Gastroesophageal sphincter (tissue), 4 donors: ENCODE results near the gene WDR4. TPM values are rescaled to one million over a fixed set of nuclear protein-coding genes. Genes with fewer than 3 reads are reported as not detected.

Experiments
- ATAC-seq: fragments of 150-250 bp; one replicate; pipeline ENCODE4 v1.9.1; 2016; ENCODE audit warnings: mild to moderate bottlenecking, moderate library complexity
- H3K27ac ChIP-seq, 4 donors: fragments of 200-600 bp; sonication (generic) in 3 of 4; 1 replicate in 3 of 4; 2 replicates in 1 of 4; pipeline ENCODE4 v1.5.1; 2016 to 2019
- H3K27me3 ChIP-seq: fragments of 200-600 bp; sonication (generic); one replicate; pipeline ENCODE4 v1.5.1; 2019
- H3K36me3 ChIP-seq, 2 donors: fragments of 200-600 bp; sonication (generic); one replicate each; pipeline ENCODE4 v1.5.1; 2019; ENCODE audit warnings: control low read depth in 1 of 2
- H3K4me1 ChIP-seq, 3 donors: fragments of 200-600 bp; sonication (generic); 1 replicate in 2 of 3; 2 replicates in 1 of 3; pipeline ENCODE4 v1.5.1; 2016 to 2019; ENCODE audit warnings: control low read depth in 2 of 3
- H3K4me3 ChIP-seq, 2 donors: fragments of 200-600 bp; sonication (generic); one replicate each; pipeline ENCODE4 v1.5.1; 2019; ENCODE audit warnings: mild to moderate bottlenecking in 1 of 2, moderate library complexity in 1 of 2
- H3K9me3 ChIP-seq, 3 donors: fragments of 200-600 bp; sonication (generic); one replicate each; pipeline ENCODE4 v1.5.1; 2017 to 2019; ENCODE audit warnings: control low read depth in 2 of 3
- EP300 ChIP-seq: sonication (generic); formaldehyde crosslinking; IDR thresholded peaks from one replicate; pipeline ENCODE4 v1.6.1; 2017; ENCODE audit warnings: antibody characterized with exemption, mild to moderate bottlenecking
- POLR2A ChIP-seq, 2 donors: fragments of 450-650 bp; IDR thresholded peaks; one replicate each; pipeline ENCODE4 v1.6.1; 2017; ENCODE audit warnings: antibody characterized with exemption in 2 of 2, mild to moderate bottlenecking in 2 of 2, moderate library complexity in 1 of 2
- POLR2AphosphoS5 ChIP-seq: sonication (generic); formaldehyde crosslinking; IDR thresholded peaks from one replicate; pipeline ENCODE4 v1.6.1; 2017; ENCODE audit warnings: antibody characterized with exemption
- WGBS, 2 donors: methylation state at CpG; one replicate each; pipeline ENCODE4 v1.1.5; 2018; ENCODE audit warnings: low coverage in 1 of 2; 5-methylcytosine and 5-hydroxymethylcytosine counted together
- total RNA-seq, 4 donors: library from RNA; depleted of rRNA; stranded (reverse); fragments of >200 nt; gene quantifications; one replicate each; pipeline ENCODE4 v1.1.0, GENCODE V29; 2016
- TF ChIP-seq, protein P1 (sequence below), 4 experiments: fragments of 200-600 bp in 2 of 4; fragments of 450-650 bp in 2 of 4; sonication (generic) in 1 of 4; IDR thresholded peaks; one replicate each; pipeline ENCODE4 v1.5.1; 2017 to 2019; ENCODE audit warnings: antibody characterized with exemption in 4 of 4, mild to moderate bottlenecking in 2 of 4, moderate library complexity in 2 of 4

The WDR4 gene
- total RNA-seq, 4 donors from 2014 or later, result 3.9 to 10.0 (median 7.5) TPM

DNA sequence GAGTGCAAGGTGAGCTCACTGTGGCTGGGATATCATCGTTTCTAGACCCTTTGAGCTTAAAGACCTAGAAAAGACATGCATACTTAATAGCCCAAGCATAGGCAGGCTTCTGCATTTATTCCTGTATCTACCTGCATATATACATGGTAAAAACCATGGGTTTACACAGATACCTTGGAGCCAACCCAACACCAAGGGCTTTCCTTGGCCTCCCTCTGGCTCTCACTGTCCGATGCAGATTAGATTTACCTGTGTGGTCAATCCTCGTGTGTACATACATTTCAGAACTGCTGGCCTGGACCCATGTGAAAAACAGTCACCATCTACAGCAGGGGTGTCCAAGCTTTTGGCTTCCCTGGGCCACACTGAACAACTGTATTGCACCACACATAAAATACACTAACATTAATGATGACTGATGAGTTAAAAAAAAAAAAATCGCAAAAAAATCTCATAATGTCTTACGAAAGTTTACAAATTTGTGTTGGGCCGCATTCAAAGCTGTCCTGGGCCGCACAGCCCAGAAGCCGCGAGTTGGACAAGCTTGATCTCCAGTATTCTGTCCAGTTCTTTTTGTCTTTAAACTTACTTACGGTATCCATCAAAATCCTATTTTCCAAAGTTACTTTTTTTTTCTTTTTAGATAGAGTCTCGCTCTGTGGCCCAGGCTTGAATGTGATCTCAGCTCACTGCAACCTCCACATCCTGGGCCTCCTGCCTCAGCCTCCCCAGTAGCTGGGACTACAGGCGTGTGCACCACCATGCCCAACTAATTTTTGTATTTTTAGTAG, 43.5 kb downstream of the WDR4 start:
- TF ChIP-seq POLR2A (IDR thresholded peaks at IDR 0.05) (no peak), EP300 (no peak), POLR2AphosphoS5 (no peak)
- TF ChIP-seq, protein P1, sequence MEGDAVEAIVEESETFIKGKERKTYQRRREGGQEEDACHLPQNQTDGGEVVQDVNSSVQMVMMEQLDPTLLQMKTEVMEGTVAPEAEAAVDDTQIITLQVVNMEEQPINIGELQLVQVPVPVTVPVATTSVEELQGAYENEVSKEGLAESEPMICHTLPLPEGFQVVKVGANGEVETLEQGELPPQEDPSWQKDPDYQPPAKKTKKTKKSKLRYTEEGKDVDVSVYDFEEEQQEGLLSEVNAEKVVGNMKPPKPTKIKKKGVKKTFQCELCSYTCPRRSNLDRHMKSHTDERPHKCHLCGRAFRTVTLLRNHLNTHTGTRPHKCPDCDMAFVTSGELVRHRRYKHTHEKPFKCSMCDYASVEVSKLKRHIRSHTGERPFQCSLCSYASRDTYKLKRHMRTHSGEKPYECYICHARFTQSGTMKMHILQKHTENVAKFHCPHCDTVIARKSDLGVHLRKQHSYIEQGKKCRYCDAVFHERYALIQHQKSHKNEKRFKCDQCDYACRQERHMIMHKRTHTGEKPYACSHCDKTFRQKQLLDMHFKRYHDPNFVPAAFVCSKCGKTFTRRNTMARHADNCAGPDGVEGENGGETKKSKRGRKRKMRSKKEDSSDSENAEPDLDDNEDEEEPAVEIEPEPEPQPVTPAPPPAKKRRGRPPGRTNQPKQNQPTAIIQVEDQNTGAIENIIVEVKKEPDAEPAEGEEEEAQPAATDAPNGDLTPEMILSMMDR (IDR thresholded peaks at IDR 0.05), result no peak
- peaks cover 26% of the 10 kb centered on the region for H3K27me3 ChIP-seq
- ATAC-seq, result no peak

DNA sequence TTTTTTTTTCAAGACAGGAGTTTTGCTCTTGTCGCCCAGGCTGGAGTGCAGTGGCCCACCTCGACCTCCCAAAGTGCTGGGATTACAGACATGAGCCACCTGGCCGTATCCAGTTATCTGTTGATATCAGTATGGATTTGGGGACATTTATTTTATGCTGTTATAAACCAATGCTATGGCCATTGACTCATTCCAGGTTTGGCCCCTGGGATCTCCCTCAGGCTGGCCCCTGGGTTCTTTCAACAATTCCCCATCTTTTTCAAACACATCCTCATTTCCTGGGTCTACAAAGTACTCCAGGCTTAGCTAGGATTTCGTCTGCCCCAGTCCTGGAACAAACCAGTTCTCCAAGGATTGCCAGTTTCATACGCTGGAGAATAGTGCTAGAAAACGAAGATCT, 44.1 kb downstream of the WDR4 start:
- TF ChIP-seq EP300 (no peak), POLR2AphosphoS5 (no peak), POLR2A (IDR thresholded peaks at IDR 0.05) (no peak)
- TF ChIP-seq, protein P1 (IDR thresholded peaks at IDR 0.05), result no peak
- Histone ChIP-seq H3K27ac (no peak overlapping the region), H3K4me3 (no peak overlapping the region), H3K36me3 (peaks cover 0 to 15% of the 10 kb centered on the region in 2 donors), H3K4me1 (peaks cover 0 to 8% (median 0%) of the 10 kb centered on the region in 3 donors), H3K9me3 (no peaks in the 10 kb centered on the region), H3K27me3 (peaks cover 32% of the 10 kb centered on the region)
- ATAC-seq, result no peak
- WGBS, 2 donors, result 65 to 79% methylated on average over 4 to 6 of the region's 6 CpGs

More for the DNA sequence above, 43.5 kb downstream of the WDR4 start:
- Histone ChIP-seq H3K9me3 (no peaks in the 10 kb centered on the region), H3K4me3 (no peak overlapping the region), H3K36me3 (peaks cover 0 to 21% of the 10 kb centered on the region in 2 donors), H3K27ac (no peak overlapping the region), H3K4me1 (peaks cover 0 to 8% (median 0%) of the 10 kb centered on the region in 3 donors)
- WGBS, 2 donors, result 62 to 77% methylated on average over 8 to 12 of the region's 12 CpGs

DNA sequence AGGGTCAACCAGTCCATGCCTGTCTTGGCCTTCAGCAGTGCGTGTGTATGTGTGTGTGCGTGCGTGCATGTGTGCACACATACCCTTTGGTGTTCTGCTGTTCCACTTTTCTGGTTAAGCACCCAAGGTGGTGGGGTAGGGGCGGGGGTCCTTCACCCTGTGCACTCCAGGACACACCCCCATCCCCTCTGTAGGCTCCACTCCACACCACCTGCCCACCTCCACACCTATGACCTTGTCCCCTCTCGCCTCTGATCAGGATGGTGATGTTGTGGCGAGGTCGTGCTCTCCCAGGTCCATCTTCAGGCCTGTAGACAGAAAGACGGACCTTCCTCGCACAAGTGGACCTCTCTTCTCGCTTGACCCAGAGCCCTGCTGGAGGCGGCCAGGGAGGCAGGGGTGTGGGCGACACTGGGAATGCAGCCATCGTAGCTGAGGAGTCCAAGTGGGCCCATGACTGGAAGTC, 44.6 kb downstream of the WDR4 start:
- Histone ChIP-seq H3K36me3 (peaks cover 0 to 11% of the 10 kb centered on the region in 2 donors), H3K27ac (no peak overlapping the region), H3K4me3 (no peak overlapping the region), H3K9me3 (no peaks in the 10 kb centered on the region), H3K4me1 (peaks cover 0 to 8% (median 0%) of the 10 kb centered on the region in 3 donors), H3K27me3 (peaks cover 36% of the 10 kb centered on the region)
- TF ChIP-seq POLR2A (IDR thresholded peaks at IDR 0.05) (no peak), POLR2AphosphoS5 (no peak), EP300 (no peak)
- TF ChIP-seq, protein P1 (IDR thresholded peaks at IDR 0.05), result no peak
- no peak for ATAC-seq
- 90% methylated on average over 9 of the region's 13 CpGs; no CpG with 5 or more reads in 1 of the 2 donors for WGBS, 2 donors

DNA sequence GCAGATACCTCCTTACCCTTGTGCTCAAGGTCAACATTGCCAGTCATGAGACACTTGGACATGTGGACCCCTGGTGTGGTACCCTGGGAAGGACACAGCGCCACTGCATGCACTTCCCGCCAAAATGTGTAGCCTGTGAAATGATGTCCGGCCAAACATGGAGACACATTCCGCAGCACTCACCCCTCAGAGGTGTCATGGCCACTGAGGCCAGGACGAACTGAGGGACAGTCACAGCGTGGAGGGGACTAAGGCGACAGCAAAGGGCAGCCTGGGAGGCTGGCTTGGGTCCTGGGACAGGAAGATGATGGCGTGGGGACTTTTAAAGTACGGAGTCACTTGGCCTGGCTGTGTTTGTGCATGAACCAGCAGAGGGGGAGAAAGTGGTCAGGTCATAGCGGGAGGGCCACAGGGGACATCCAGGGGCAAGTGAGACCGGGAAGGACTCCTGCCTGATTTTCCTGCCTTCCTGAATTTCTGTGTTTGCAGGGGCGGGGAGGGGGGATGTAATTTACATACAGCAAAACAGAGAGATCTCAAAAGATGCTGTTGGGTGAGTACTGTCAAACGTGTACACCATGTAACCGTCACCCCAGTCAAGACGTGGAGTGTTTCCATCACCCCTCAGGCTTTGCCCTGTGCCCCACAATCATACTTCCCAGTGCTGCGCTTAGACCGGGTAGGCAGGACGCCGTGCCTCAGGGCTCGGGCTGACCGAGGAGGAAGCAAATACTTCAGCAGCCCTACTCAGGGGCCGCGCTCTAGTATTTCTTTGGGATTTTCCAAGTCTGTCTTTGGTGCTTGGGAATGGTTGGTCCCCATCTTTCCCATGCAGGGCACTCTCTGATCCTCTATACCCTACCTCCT, 45.2 kb downstream of the WDR4 start:
- no peak overlapping the region for H3K4me3 ChIP-seq
- no peak overlapping the region for H3K27ac ChIP-seq
- 64 to 80% methylated on average over 1 to 14 of the region's 23 CpGs for WGBS, 2 donors
- H3K36me3 ChIP-seq, result peaks cover 0 to 4% of the 10 kb centered on the region in 2 donors
- TF ChIP-seq, protein P1 (IDR thresholded peaks at IDR 0.05), result no peak
- TF ChIP-seq POLR2A (IDR thresholded peaks at IDR 0.05), result no peak
- no peak for TF ChIP-seq EP300
- TF ChIP-seq POLR2AphosphoS5, result no peak
- peaks cover 0 to 8% (median 0%) of the 10 kb centered on the region in 3 donors for H3K4me1 ChIP-seq
- H3K27me3 ChIP-seq, result peaks cover 43% of the 10 kb centered on the region
- H3K9me3 ChIP-seq, result no peaks in the 10 kb centered on the region
- no peak for ATAC-seq
